ENCODE measurements around the gene ARAF. TPM values are rescaled to one million over a fixed set of nuclear protein-coding genes. Genes with fewer than 3 reads are reported as not detected.
"Not testable (repeated sequence)": the region's sequence is repeated elsewhere in the genome, so short reads cannot be mapped to it uniquely, and the experiment has no call there.

ARAF gene
- total and polyA plus RNA-seq, 2 donors (not counting 3 experiments of a cell fraction or from before 2014, with no cell fraction given): 62.7 to 69.5 TPM

GRCh38 chrX:47597222-47597621, 36.2 kb downstream of the ARAF start:
- no peak for DNase-seq (ENCODE audit: low read depth, low spot score)
- Histone ChIP-seq H3K9ac (replicated peaks; ENCODE audit: extremely low read depth, insufficient read depth, low read length) (no peak overlapping the region), H3K4me3 (replicated peaks in 1 of 3; ENCODE audit: insufficient read depth in 1 of 3, low read depth in 1 of 3, low read length in 3 of 3) (no peak overlapping the region), H3K9me1 (replicated peaks; ENCODE audit: control insufficient read depth, extremely low read depth, insufficient read depth, low read length) (no peaks in the 10 kb centered on the region), H3K9me3 (replicated peaks; ENCODE audit: control insufficient read depth, insufficient read depth, low read length) (no peaks in the 10 kb centered on the region), H3K27me3 (ENCODE audit: control insufficient read depth in 2 of 2, insufficient read depth in 2 of 2, low read length in 2 of 2) (peaks cover 0 to 2% of the 10 kb centered on the region in 2 experiments), H2AFZ (ENCODE audit: low read depth, low read length) (no peak overlapping the region), H4K20me1 (replicated peaks; ENCODE audit: control insufficient read depth, extremely low read depth, insufficient read depth, low read length) (no peaks in the 10 kb centered on the region), H3K4me1 (ENCODE audit: control insufficient read depth, extremely low read depth, insufficient read depth, low read length) (no peaks in the 10 kb centered on the region), H3K27ac (ENCODE audit: insufficient read depth, low read depth, low read length) (no peak overlapping the region), H3K36me3 (ENCODE audit: control insufficient read depth in 2 of 2, extremely low read depth in 1 of 2, insufficient read depth in 2 of 2, low read length in 2 of 2) (no peaks in the 10 kb centered on the region), H3K79me2 (ENCODE audit: control insufficient read depth, insufficient read depth, low read length) (no peaks in the 10 kb centered on the region), H3K4me2 (ENCODE audit: insufficient read depth, low read length) (no peak overlapping the region)
- intact Hi-C loops (cut with micrococcal nuclease) (no loop called here), dilution Hi-C loops (cut with MboI; ENCODE audit: extremely low pct_ligation_motif_present, low sequenced_read_pairs) (no loop called here)
- no TSS peak for BruUV-seq (replicated peaks)
- ChIA-PET CTCF (interaction anchor here (0.7 kb wide), 1 partner anchor 44 kb away, joined by 3 read pairs; no protein-coding TSS in a partner anchor), POLR2A (no interaction called here)
- TF ChIP-seq FOS (IDR thresholded peaks at IDR 0.05; ENCODE audit: borderline replicate concordance, insufficient read depth, low read length) (no peak), JUN (IDR thresholded peaks at IDR 0.05; ENCODE audit: borderline replicate concordance, insufficient read depth, insufficient read length, low read depth) (no peak), MYC (IDR thresholded peaks at IDR 0.05; ENCODE audit: low read depth, low read length) (no peak), POLR2AphosphoS5 (IDR thresholded peaks at IDR 0.05; ENCODE audit: insufficient read depth, low read depth, low read length) (no peak), POLR2A (IDR thresholded peaks at IDR 0.05; ENCODE audit: low read depth, low read length) (no peak)
- TF ChIP-seq, protein P1, sequence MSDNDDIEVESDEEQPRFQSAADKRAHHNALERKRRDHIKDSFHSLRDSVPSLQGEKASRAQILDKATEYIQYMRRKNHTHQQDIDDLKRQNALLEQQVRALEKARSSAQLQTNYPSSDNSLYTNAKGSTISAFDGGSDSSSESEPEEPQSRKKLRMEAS (IDR thresholded peaks at IDR 0.05; ENCODE audit: insufficient read depth, insufficient read length): no peak
- TF ChIP-seq, protein P2, sequence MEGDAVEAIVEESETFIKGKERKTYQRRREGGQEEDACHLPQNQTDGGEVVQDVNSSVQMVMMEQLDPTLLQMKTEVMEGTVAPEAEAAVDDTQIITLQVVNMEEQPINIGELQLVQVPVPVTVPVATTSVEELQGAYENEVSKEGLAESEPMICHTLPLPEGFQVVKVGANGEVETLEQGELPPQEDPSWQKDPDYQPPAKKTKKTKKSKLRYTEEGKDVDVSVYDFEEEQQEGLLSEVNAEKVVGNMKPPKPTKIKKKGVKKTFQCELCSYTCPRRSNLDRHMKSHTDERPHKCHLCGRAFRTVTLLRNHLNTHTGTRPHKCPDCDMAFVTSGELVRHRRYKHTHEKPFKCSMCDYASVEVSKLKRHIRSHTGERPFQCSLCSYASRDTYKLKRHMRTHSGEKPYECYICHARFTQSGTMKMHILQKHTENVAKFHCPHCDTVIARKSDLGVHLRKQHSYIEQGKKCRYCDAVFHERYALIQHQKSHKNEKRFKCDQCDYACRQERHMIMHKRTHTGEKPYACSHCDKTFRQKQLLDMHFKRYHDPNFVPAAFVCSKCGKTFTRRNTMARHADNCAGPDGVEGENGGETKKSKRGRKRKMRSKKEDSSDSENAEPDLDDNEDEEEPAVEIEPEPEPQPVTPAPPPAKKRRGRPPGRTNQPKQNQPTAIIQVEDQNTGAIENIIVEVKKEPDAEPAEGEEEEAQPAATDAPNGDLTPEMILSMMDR (IDR thresholded peaks at IDR 0.05; ENCODE audit: extremely low read depth in 1 of 2, insufficient read depth in 1 of 2, low read depth in 1 of 2, low read length in 2 of 2): no peak
- FAIRE-seq: no peak

DNA sequence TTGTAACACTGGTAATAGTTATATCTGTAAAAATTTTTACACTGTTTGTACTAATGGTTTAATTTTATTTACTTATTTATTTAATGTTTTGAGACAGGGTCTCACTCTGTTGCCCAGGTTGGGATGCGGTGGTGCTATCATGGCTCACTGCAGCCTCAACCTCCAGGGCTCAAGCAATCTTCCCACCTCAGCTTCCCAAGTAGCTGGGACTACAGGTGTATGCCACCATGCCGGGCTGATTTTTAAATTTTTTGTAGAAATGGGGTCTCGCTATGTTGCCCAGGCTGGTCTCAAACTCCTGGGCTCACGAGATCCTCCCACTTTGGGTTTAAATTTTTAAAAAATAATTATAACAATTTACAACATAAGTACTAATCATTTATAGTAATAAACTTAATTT, 42.1 kb downstream of the ARAF start:
- BruUV-seq (replicated peaks); H3K9ac ChIP-seq (replicated peaks; ENCODE audit: extremely low read depth, insufficient read depth, low read length); dilution Hi-C loops (cut with MboI; ENCODE audit: extremely low pct_ligation_motif_present, low sequenced_read_pairs); H3K4me2 ChIP-seq (ENCODE audit: insufficient read depth, low read length); H3K27ac ChIP-seq (ENCODE audit: insufficient read depth, low read depth, low read length); H4K20me1 ChIP-seq (replicated peaks; ENCODE audit: control insufficient read depth, extremely low read depth, insufficient read depth, low read length); intact Hi-C loops (cut with micrococcal nuclease); DNase-seq (ENCODE audit: low read depth, low spot score); H3K79me2 ChIP-seq (ENCODE audit: control insufficient read depth, insufficient read depth, low read length); H2AFZ ChIP-seq (ENCODE audit: low read depth, low read length); FAIRE-seq; CTCF ChIA-PET; H3K4me3 ChIP-seq (replicated peaks in 1 of 3; ENCODE audit: insufficient read depth in 1 of 3, low read depth in 1 of 3, low read length in 3 of 3); H3K9me1 ChIP-seq (replicated peaks; ENCODE audit: control insufficient read depth, extremely low read depth, insufficient read depth, low read length); H3K9me3 ChIP-seq (replicated peaks; ENCODE audit: control insufficient read depth, insufficient read depth, low read length); POLR2A ChIA-PET; H3K36me3 ChIP-seq (ENCODE audit: control insufficient read depth in 2 of 2, extremely low read depth in 1 of 2, insufficient read depth in 2 of 2, low read length in 2 of 2); H3K4me1 ChIP-seq (ENCODE audit: control insufficient read depth, extremely low read depth, insufficient read depth, low read length); H3K27me3 ChIP-seq (ENCODE audit: control insufficient read depth in 2 of 2, insufficient read depth in 2 of 2, low read length in 2 of 2): not testable (repeated sequence)

All from endothelial cell of umbilical vein (primary cell).